Stimulated activated CD8-positive, alpha-beta memory T cell treated with anti-CD3 and anti-CD28 coated beads, Interleukin-7, amount 100 ng/mL, for 24 hours (primary cell): Measurements from ENCODE around the gene ASH1L.

Source experiments
- DNase-seq: peaks from one replicate; pipeline ENCODE4 v3.0.0-alpha.2; 2020; ENCODE audit warnings: low read depth

The ASH1L gene

GRCh38 chr1:155326020-155326526 is 236.5 kb downstream of the ASH1L start:
- DNase-seq: no peak

- DNase-seq: no peak
Observed at GRCh38 chr1:155325603-155325893, 237.1 kb downstream of the ASH1L start.

- DNase-seq: no peak
Observed at GRCh38 chr1:155324717-155325602, 237.6 kb downstream of the ASH1L start.

DNA sequence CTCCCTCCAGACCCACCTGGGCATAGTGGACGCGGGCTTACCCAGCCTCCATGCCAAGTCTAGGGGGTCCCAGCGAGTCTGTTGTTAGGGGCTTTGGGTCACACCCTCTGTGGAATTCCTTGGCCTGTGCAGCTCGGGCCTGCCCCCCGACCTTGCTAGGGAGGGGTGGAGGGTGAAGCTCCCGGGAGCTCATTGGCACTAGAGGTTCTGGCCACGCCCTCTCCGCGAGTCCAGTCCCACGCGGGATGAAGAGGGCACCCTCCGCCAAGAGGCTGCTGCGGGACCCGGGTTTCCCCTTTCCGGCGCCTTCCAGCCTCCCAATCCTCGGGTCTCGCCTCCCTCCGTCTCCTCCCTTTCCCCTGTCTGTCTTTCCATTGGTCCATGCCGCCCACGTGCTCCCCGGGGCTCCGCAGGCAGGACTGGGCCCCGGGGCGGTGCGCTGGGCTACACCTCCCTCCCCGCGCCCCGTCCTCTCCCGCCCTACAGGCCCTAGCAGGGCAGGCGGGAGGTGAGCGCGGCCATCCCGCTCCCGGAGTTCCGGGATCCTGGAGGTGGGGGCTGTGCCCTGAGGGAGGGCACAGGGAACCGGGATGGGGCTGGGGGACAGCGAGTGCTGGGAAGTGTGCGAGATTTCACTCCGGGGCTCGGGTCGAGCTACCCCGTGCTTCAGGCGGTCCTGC is 238.4 kb downstream of the ASH1L start:
- DNase-seq: peak; percentile 82

GRCh38 chr1:155323729-155324036 is 238.9 kb downstream of the ASH1L start:
- DNase-seq: peak; percentile 57

DNA sequence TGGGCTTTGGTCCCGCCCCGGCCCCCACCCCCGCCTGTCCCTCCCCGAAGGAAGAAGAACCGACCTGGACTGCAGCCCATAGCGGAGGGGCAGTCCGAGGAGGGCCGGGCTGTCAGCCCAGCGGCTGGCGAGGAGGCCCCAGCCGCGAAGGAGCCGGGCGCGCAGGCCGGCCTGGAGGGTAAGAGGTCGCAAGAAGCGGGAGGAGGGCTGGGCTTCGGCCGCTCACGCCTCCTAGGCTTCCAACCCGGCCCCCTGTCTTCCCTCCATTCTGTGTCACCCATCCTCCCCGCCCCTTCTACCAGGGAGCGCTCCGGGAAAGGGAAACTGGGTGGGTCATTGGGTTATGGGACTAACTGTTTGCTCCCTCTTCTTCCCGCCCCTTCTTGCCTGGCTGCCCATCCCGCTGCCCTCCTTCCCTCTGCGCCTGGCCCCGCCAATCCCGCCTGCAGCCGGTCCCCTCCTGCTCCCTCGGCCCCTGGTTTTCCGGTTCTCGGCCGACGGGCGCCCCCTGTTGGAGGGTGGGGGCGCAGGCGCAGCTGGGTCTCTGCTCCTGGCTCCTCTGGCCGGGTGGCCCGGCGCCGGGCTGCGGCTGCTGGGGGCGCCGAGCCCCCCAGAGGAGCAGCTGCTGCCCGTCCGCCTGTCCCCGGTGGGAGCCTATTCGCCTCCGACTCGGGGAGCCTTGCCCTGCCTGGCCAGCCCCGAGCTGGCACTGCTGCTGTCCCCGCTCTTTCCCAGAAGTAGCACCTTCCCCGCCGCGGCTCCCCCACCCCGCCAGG is 239.5 kb downstream of the ASH1L start:
- DNase-seq: peak; percentile 77

DNA sequence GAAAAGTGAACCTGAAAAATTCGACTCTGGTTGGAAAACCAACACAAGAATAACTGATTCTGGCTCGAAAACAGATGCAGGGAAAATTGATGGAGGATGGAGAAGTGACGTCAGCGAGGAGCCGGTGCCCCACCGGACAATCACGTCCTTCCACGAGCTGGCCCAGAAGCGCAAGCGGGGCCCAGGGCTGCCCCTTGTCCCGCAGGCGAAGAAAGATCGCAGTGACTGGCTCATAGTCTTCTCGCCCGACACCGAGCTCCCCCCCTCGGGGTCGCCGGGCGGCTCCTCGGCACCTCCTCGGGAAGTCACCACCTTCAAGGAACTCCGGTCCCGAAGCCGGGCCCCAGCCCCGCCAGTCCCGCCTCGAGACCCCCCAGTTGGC is 240.0 kb downstream of the ASH1L start:
- no peak for DNase-seq

GRCh38 chr1:155321639-155322503 is 240.7 kb downstream of the ASH1L start:
- DNase-seq: no peak

GRCh38 chr1:155320661-155321617 is 241.7 kb downstream of the ASH1L start, which contains the start of gene RUSC1:
TSS of gene RUSC1 (plus strand) at chr1:155320894. CDS start at chr1:155321774, 880 bp downstream.
- DNase-seq: peak; percentile 51

DNA sequence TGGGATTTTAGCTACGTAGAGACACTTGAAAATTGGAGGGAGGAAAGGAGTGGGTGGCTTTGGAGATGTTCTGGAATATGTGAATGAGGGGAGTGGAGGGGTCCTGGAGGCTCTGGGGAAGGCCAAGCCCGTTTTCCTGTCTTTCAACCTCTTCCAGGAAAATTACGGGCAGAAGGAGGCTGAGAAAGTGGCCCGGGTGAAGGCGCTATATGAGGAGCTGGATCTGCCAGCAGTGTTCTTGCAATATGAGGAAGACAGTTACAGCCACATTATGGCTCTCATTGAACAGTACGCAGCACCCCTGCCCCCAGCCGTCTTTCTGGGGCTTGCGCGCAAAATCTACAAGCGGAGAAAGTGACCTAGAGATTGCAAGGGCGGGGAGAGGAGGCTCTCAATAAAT is 242.4 kb downstream of the ASH1L start:
- no peak for DNase-seq

DNA sequence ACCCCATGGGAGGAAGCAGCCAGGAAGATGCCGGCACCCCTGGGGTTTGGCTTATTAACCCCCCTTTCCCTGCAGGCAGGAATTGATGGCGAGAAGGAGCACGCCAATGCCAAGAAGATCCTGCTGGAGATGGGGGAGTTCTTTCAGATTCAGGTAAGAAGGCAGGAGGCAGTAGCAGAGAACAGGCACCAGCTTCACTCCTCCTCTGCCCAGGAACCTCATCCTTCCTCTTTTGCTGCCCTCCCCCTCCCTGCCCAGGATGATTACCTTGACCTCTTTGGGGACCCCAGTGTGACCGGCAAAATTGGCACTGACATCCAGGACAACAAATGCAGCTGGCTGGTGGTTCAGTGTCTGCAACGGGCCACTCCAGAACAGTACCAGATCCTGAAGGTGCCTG is 243.1 kb downstream of the ASH1L start:
- DNase-seq: no peak

DNA sequence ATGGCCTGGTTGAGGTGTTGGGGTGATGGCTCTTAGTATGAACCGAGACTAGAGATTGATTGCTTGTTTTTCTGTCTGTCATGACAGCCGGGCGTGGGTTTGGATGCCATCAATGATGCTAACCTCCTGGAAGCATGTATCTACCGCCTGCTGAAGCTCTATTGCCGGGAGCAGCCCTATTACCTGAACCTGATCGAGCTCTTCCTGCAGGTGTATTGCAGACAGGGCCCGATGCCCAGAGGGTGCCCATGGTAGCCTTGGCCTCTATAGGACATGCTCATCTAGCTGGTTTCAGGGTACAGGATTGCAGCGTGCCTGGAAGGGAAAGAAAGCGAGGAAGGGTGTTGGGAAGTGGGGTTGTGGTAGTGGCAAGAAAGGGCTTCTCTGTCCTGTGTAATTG is 244.5 kb downstream of the ASH1L start:
- DNase-seq: no peak

- no peak for DNase-seq
Observed at GRCh38 chr1:155316922-155317321, 245.7 kb downstream of the ASH1L start.

GRCh38 chr1:155313261-155313660 is 249.3 kb downstream of the ASH1L start:
- no peak for DNase-seq

GRCh38 chr1:155309423-155310021 is 253.1 kb downstream of the ASH1L start:
- DNase-seq: no peak

GRCh38 chr1:155308493-155309422 is 253.8 kb downstream of the ASH1L start, which contains the start of gene FDPS:
TSS of gene FDPS (plus strand) at chr1:155308866. CDS start at chr1:155309790, 924 bp downstream.
- DNase-seq: peak; percentile 91

- DNase-seq: no peak
Observed at GRCh38 chr1:155307247-155307740, 255.3 kb downstream of the ASH1L start.

DNA sequence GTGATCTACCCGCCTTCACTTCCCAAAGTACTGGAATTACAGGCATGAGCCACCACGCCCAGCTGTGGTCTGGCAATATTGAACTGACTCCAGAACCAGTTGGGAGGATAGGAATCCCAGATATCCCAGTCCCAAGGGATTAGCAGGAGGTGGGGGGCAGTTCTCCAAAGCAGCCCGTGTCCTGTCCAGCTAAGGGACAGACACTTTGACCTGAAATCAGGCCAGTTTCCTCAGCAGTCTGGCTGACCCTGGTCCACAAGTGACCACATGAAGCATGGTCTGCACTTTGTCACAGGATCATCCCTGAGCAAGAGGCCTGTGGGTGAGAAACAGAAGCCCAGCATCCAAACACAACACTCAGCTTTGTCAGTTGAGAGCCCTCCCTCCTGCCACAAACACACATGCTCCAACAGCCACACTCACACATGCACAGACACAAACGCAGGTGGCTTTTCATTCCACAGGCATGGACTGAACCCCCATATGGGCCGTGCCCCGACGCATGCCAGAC is 256.7 kb downstream of the ASH1L start:
- DNase-seq: no peak
